OCI-LY3 (cell line): ENCODE results near the gene POGLUT3.

Experiments
- H2AFZ ChIP-seq: fragments of 200-600, 300-600 bp; shearing (Covaris generic); 2 replicates; pipeline ENCODE4 v1.6.0; 2014; ENCODE audit warnings: antibody characterized with exemption, low read depth, low read length
- H3K27ac ChIP-seq: fragments of 200-600, 300-600 bp; sonication (generic); 2 replicates; pipeline ENCODE4 v1.5.1; 2014; ENCODE audit warnings: mild to moderate bottlenecking, low read length, moderate library complexity, mixed read lengths
- H3K27me3 ChIP-seq: fragments of 200-600, 300-600 bp; sonication (generic); 2 replicates; pipeline ENCODE4 v1.6.1; 2014; ENCODE audit warnings: low read depth, low read length, mixed read lengths
- H3K36me3 ChIP-seq: fragments of 200-600, 300-600 bp; sonication (generic); replicated peaks from 2 replicates; pipeline ENCODE3; 2014; ENCODE audit warnings: low read depth, low read length, mixed read lengths
- H3K4me1 ChIP-seq: fragments of 300-600, 200-600 bp; sonication (generic); 2 replicates; pipeline ENCODE4 v1.6.1; 2014; ENCODE audit warnings: low read length, mixed read lengths
- H3K4me2 ChIP-seq: fragments of 200-600, 300-600 bp; sonication (generic); 2 replicates; pipeline ENCODE4 v1.6.1; 2014; ENCODE audit warnings: low read length, mixed read lengths
- H3K4me3 ChIP-seq: fragments of 300-600, 200-600 bp; sonication (generic); 2 replicates; pipeline ENCODE4 v1.5.1; 2014; ENCODE audit warnings: antibody characterized with exemption, mild to moderate bottlenecking, low read length, moderate library complexity
- H3K79me2 ChIP-seq: fragments of 300-600, 200-600 bp; shearing (Covaris generic); 2 replicates; pipeline ENCODE4 v1.6.1; 2014; ENCODE audit warnings: mild to moderate bottlenecking, low read length, mixed read lengths
- H3K9ac ChIP-seq: fragments of 300-600, 200-600 bp; shearing (Covaris generic); 2 replicates; pipeline ENCODE4 v1.6.0; 2014; ENCODE audit warnings: mild to moderate bottlenecking, low read length, moderate library complexity
- H3K9me3 ChIP-seq: fragments of 200-600, 300-600 bp; shearing (Covaris generic); 2 replicates; pipeline ENCODE4 v1.6.1; 2014; ENCODE audit warnings: low read length, mixed read lengths; ENCODE audit not compliant: insufficient read depth
- H4K20me1 ChIP-seq: fragments of 200-600, 300-600 bp; sonication (generic); 2 replicates; pipeline ENCODE4 v1.6.1; 2016; ENCODE audit warnings: low read length, mixed read lengths; ENCODE audit not compliant: insufficient read depth
- EZH2phosphoT487 ChIP-seq: fragments of 200-600 bp; shearing (Covaris generic); IDR thresholded peaks from 2 replicates; pipeline ENCODE4 v1.6.1; 2018; ENCODE audit warnings: antibody characterized with exemption, mixed run types, low read depth
- TF ChIP-seq, protein P1 (sequence below): fragments of 200-600, 300-600 bp; sonication (generic); IDR thresholded peaks from 2 replicates; pipeline ENCODE4 v1.5.1; 2014; ENCODE audit warnings: antibody characterized with exemption, low read length, low read depth

Gene POGLUT3

DNA sequence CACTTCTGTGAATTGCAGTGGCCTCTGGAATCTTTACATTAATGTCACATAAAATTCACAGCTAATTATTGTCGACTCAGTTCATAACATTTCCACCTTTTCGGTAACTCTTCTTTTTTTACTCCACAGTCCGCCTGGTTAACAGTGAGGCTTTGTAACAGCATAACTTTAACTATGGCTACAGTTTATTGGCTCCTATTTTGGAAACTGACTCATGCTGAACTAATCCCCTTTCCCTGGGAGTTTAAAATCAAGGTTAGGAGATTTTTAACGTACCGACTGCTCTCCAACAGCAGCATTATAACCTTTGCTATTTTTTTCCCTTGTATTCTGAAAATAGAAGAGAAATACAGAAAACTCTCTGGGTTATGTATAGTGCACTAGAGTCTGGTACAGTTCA lies 3.2 kb upstream of the POGLUT3 start:
- no peak overlapping the region for H2AFZ ChIP-seq
- no peak overlapping the region for H3K9ac ChIP-seq
- H3K4me3 ChIP-seq: no peak overlapping the region
- H3K27ac ChIP-seq: no peak overlapping the region
- TF ChIP-seq, protein P1, sequence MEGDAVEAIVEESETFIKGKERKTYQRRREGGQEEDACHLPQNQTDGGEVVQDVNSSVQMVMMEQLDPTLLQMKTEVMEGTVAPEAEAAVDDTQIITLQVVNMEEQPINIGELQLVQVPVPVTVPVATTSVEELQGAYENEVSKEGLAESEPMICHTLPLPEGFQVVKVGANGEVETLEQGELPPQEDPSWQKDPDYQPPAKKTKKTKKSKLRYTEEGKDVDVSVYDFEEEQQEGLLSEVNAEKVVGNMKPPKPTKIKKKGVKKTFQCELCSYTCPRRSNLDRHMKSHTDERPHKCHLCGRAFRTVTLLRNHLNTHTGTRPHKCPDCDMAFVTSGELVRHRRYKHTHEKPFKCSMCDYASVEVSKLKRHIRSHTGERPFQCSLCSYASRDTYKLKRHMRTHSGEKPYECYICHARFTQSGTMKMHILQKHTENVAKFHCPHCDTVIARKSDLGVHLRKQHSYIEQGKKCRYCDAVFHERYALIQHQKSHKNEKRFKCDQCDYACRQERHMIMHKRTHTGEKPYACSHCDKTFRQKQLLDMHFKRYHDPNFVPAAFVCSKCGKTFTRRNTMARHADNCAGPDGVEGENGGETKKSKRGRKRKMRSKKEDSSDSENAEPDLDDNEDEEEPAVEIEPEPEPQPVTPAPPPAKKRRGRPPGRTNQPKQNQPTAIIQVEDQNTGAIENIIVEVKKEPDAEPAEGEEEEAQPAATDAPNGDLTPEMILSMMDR: no peak
- no peak for TF ChIP-seq EZH2phosphoT487
- no peaks in the 10 kb centered on the region for H4K20me1 ChIP-seq
- H3K27me3 ChIP-seq: peaks cover 16% of the 10 kb centered on the region
- H3K4me2 ChIP-seq: no peak overlapping the region
- H3K9me3 ChIP-seq: no peaks in the 10 kb centered on the region
- H3K79me2 ChIP-seq: no peaks in the 10 kb centered on the region
- H3K36me3 ChIP-seq: no peaks in the 10 kb centered on the region
- no peaks in the 10 kb centered on the region for H3K4me1 ChIP-seq

DNA sequence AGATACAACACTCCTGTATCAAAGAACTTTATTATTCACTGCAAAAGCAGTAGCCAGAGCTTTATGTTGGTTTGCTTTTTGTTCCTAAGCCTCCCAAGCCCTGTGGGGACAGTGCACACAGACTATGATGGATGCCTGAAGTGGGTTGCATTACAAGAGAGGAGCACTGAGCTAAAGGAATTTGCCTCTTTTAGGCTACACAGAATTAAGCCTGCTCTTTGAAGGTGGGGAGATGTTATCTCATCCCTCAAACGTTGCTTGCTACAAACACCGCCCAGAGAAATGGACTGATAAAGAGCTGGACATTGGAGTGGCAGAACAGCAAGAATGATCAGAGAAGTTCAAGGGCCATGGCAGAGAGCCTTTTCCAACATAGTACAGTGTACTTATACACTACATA lies 2.5 kb upstream of the POGLUT3 start:
- Histone ChIP-seq H3K4me2 (no peak overlapping the region), H3K27me3 (peaks cover 16% of the 10 kb centered on the region), H3K9me3 (no peaks in the 10 kb centered on the region), H3K4me3 (no peak overlapping the region), H4K20me1 (no peaks in the 10 kb centered on the region), H3K79me2 (no peaks in the 10 kb centered on the region), H3K27ac (no peak overlapping the region), H3K4me1 (no peaks in the 10 kb centered on the region), H3K9ac (no peak overlapping the region), H3K36me3 (no peaks in the 10 kb centered on the region), H2AFZ (no peak overlapping the region)
- TF ChIP-seq EZH2phosphoT487: no peak
- TF ChIP-seq, protein P1: no peak

DNA sequence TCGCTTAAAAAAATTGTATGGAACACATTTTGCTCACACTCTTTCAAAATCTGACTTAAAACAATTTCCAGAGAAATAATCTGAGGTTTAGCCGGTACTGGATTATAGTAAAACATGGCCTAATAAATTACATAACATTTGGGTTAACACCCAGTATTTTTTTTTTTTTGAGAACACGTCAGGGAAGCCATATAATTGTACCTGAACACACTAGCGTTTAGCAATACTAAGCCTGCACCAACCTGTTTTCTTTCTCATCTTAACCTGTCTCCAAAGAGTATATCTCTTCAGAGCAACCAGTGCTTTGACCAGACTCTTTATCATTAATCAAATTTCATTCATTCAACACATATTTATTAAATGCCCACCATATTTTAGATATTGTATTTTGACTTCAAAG lies 2.0 kb upstream of the POGLUT3 start:
- no peaks in the 10 kb centered on the region for H3K9me3 ChIP-seq
- H3K4me1 ChIP-seq: no peaks in the 10 kb centered on the region
- H3K27me3 ChIP-seq: peaks cover 16% of the 10 kb centered on the region
- H3K4me3 ChIP-seq: no peak overlapping the region
- no peaks in the 10 kb centered on the region for H3K79me2 ChIP-seq
- TF ChIP-seq EZH2phosphoT487: no peak
- TF ChIP-seq, protein P1: no peak
- H3K27ac ChIP-seq: no peak overlapping the region
- no peak overlapping the region for H2AFZ ChIP-seq
- H3K4me2 ChIP-seq: no peak overlapping the region
- no peaks in the 10 kb centered on the region for H3K36me3 ChIP-seq
- H4K20me1 ChIP-seq: no peaks in the 10 kb centered on the region
- H3K9ac ChIP-seq: no peak overlapping the region

DNA sequence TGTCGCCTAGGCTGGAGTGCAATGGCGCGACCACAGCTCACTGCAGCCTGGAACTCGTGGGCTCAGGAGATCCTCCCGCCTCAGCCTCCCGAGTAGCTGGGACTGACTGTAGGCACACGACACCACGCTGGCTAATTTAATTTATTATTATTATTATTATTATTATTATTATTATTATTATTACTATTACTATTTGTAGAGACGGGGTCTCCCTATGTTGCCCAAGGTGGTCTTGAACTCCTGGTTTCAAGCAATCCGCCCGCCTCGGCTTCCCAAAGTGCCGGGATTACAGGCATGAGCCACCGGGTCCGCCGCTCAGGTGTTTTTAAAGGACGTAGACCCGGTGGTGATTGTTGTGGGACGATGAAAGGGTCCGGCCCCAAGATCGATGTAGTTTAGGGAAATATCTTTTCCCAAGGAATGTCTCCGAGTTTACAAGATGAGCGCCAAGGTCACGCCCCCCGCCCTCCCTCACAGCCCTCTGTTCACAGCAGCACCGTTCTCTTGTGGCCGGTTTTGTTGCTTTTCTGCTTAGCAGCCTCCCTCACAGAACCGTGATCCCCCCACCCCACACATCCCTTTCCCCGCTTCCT lies 728 bp upstream of the POGLUT3 start:
- H2AFZ ChIP-seq: no peak overlapping the region
- no peak overlapping the region for H3K27ac ChIP-seq
- peak overlapping the region; percentile 39 for H3K4me2 ChIP-seq

More for the DNA sequence above, 728 bp upstream of the POGLUT3 start:
- H3K9ac ChIP-seq: no peak overlapping the region
- H3K36me3 ChIP-seq: no peaks in the 10 kb centered on the region
- H3K4me1 ChIP-seq: no peaks in the 10 kb centered on the region
- peaks cover 16% of the 10 kb centered on the region for H3K27me3 ChIP-seq
- H3K79me2 ChIP-seq: no peaks in the 10 kb centered on the region
- H3K9me3 ChIP-seq: no peaks in the 10 kb centered on the region
- H3K4me3 ChIP-seq: peak overlapping the region; percentile 76
- TF ChIP-seq EZH2phosphoT487: no peak
- TF ChIP-seq, protein P1: no peak
- H4K20me1 ChIP-seq: no peaks in the 10 kb centered on the region
